Testis (tissue), 3 donors: Measurements from ENCODE around the gene NUTM2F. TPM values are rescaled to one million over a fixed set of nuclear protein-coding genes. Genes with fewer than 3 reads are reported as not detected.
"Not testable (repeated sequence)": the region's sequence is repeated elsewhere in the genome, so short reads cannot be mapped to it uniquely, and the experiment has no call there.

ENCODE experiments used
- DNase-seq: peaks from one replicate; pipeline ENCODE4 v3.0.0-alpha.2; 2019
- H3K27ac ChIP-seq, 2 donors: fragments of 200-600 bp; sonication (generic); one replicate each; pipeline ENCODE4 v1.5.1; 2019
- H3K27me3 ChIP-seq: fragments of 200-600 bp; sonication (generic); one replicate; pipeline ENCODE4 v1.5.1; 2019
- H3K36me3 ChIP-seq: fragments of 200-600 bp; sonication (generic); one replicate; pipeline ENCODE4 v1.5.1; 2017; ENCODE audit warnings: low read depth; ENCODE audit errors: missing control alignments
- H3K4me1 ChIP-seq: fragments of 200-600 bp; sonication (generic); one replicate; pipeline ENCODE4 v1.5.1; 2019
- H3K4me3 ChIP-seq, 2 donors: fragments of 200-600 bp; sonication (generic); one replicate each; pipeline ENCODE4 v1.5.1; 2017 to 2019
- H3K9me3 ChIP-seq: fragments of 200-600 bp; sonication (generic); one replicate; pipeline ENCODE4 v1.5.1; 2017
- WGBS, 2 donors: methylation state at CpG; one replicate each; pipeline ENCODE4 v1.1.5; 2018; 5-methylcytosine and 5-hydroxymethylcytosine counted together
- intact Hi-C: fragments of 100-400 bp; cut with DNase I; formaldehyde crosslinking; loops from one replicate; pipeline ENCODE4 v1.15.1; 2023; ENCODE audit warnings: low total_unique reads
- polyA plus RNA-seq: library from polyadenylated mRNA; stranded (reverse); fragments of 350-450 nt; fragmentation: Illumina TruSeq; extraction: RNeasy Lipid Tissue Mini Kit (QIAGEN cat#74804); gene quantifications from one replicate; pipeline ENCODE4 v1.2.3, GENCODE V29; 2014; ENCODE audit warnings: low read depth, low replicate concordance; ENCODE audit not compliant: insufficient read depth
- total RNA-seq, 2 donors: library from RNA; depleted of rRNA; stranded (reverse); fragments of >200 nt; gene quantifications; one replicate each; pipeline ENCODE4 v1.2.3, GENCODE V29; 2016

NUTM2F gene
- total and polyA plus RNA-seq, 3 donors from 2014 or later: 1.1 to 3.9 (median 2.1) TPM

- DNase-seq, H3K36me3 ChIP-seq, H3K9me3 ChIP-seq, intact Hi-C loops, H3K27ac ChIP-seq, H3K4me3 ChIP-seq, H3K4me1 ChIP-seq, H3K27me3 ChIP-seq: not testable (repeated sequence)
- 94% methylated on average over 2 of the region's 2 CpGs; no CpG with 5 or more reads in 1 of the 2 donors for WGBS, 2 donors
Observed at GRCh38 chr9:94341703-94342102, 13.3 kb upstream of the NUTM2F start.

GRCh38 chr9:94340750-94341149 is 12.3 kb upstream of the NUTM2F start:
- intact Hi-C loops: not testable (repeated sequence)

GRCh38 chr9:94339657-94340056 is 11.2 kb upstream of the NUTM2F start:
- intact Hi-C loops, H3K4me1 ChIP-seq, DNase-seq, H3K4me3 ChIP-seq, H3K27ac ChIP-seq, H3K27me3 ChIP-seq, H3K9me3 ChIP-seq, H3K36me3 ChIP-seq: not testable (repeated sequence)
- 93 to 100% methylated on average over 6 of the region's 6 CpGs for WGBS, 2 donors

More at GRCh38 chr9:94340750-94341149, 12.3 kb upstream of the NUTM2F start:
- WGBS, 2 donors: 76 to 95% methylated on average over 2 to 5 of the region's 6 CpGs
- DNase-seq, H3K27me3 ChIP-seq, H3K27ac ChIP-seq, H3K9me3 ChIP-seq, H3K4me1 ChIP-seq, H3K36me3 ChIP-seq, H3K4me3 ChIP-seq: not testable (repeated sequence)

GRCh38 chr9:94338723-94339122 is 10.3 kb upstream of the NUTM2F start:
- WGBS, 2 donors: 60 to 68% methylated on average over 3 to 7 of the region's 7 CpGs
- H3K4me1 ChIP-seq, H3K36me3 ChIP-seq, H3K27ac ChIP-seq, intact Hi-C loops, DNase-seq, H3K4me3 ChIP-seq, H3K9me3 ChIP-seq, H3K27me3 ChIP-seq: not testable (repeated sequence)

- DNase-seq, H3K36me3 ChIP-seq, H3K9me3 ChIP-seq, H3K4me3 ChIP-seq, H3K27me3 ChIP-seq, H3K4me1 ChIP-seq, intact Hi-C loops, H3K27ac ChIP-seq: not testable (repeated sequence)
- WGBS, 2 donors: 90 to 98% methylated on average over 4 of the region's 4 CpGs
Observed at GRCh38 chr9:94336445-94336844, 8.0 kb upstream of the NUTM2F start.

GRCh38 chr9:94325583-94325982 is 2.9 kb downstream of the NUTM2F start:
- intact Hi-C loops, H3K36me3 ChIP-seq, H3K4me1 ChIP-seq, H3K27me3 ChIP-seq, DNase-seq, H3K27ac ChIP-seq, H3K4me3 ChIP-seq, H3K9me3 ChIP-seq: not testable (repeated sequence)
- 75 to 81% methylated on average over 11 to 15 of the region's 16 CpGs for WGBS, 2 donors

- WGBS, 2 donors: 91 to 94% methylated on average over 5 to 12 of the region's 18 CpGs
- H3K9me3 ChIP-seq, intact Hi-C loops, H3K27me3 ChIP-seq, H3K4me3 ChIP-seq, DNase-seq, H3K27ac ChIP-seq, H3K36me3 ChIP-seq, H3K4me1 ChIP-seq: not testable (repeated sequence)
Observed at GRCh38 chr9:94323153-94323798, 5.2 kb downstream of the NUTM2F start.

GRCh38 chr9:94322342-94322940 is 6.0 kb downstream of the NUTM2F start:
- DNase-seq, H3K4me3 ChIP-seq, H3K36me3 ChIP-seq, H3K9me3 ChIP-seq, H3K27ac ChIP-seq, intact Hi-C loops, H3K27me3 ChIP-seq, H3K4me1 ChIP-seq: not testable (repeated sequence)
- 88% methylated on average over 4 of the region's 9 CpGs; no CpG with 5 or more reads in 1 of the 2 donors for WGBS, 2 donors

- intact Hi-C loops, H3K4me3 ChIP-seq, H3K4me1 ChIP-seq, H3K36me3 ChIP-seq, H3K27me3 ChIP-seq, H3K27ac ChIP-seq, H3K9me3 ChIP-seq, DNase-seq: not testable (repeated sequence)
- WGBS, 2 donors: no CpG with 5 or more reads among the region's 10 CpGs
Observed at GRCh38 chr9:94317949-94318657, 10.3 kb downstream of the NUTM2F start.

GRCh38 chr9:94316236-94316635 is 12.2 kb downstream of the NUTM2F start:
- H3K4me1 ChIP-seq, intact Hi-C loops, H3K27me3 ChIP-seq, H3K36me3 ChIP-seq, DNase-seq, H3K9me3 ChIP-seq, H3K4me3 ChIP-seq, H3K27ac ChIP-seq: not testable (repeated sequence)
- 100% methylated on average over 1 of the region's 5 CpGs; no CpG with 5 or more reads in 1 of the 2 donors for WGBS, 2 donors

GRCh38 chr9:94315034-94315984 is 13.1 kb downstream of the NUTM2F start:
- intact Hi-C loops, H3K36me3 ChIP-seq, H3K27ac ChIP-seq, DNase-seq, H3K27me3 ChIP-seq, H3K4me1 ChIP-seq, H3K4me3 ChIP-seq, H3K9me3 ChIP-seq: not testable (repeated sequence)
- WGBS, 2 donors: no CpG with 5 or more reads among the region's 15 CpGs
